ENCODE results near the gene NOP14. TPM values are rescaled to one million over a fixed set of nuclear protein-coding genes. Genes with fewer than 3 reads are reported as not detected.
A peak's percentile ranks its signal among the peaks of the same experiment; 100 is the strongest.

NOP14 gene
- total and polyA plus RNA-seq, 2 of the 8 experiments (the other 6 are each of a cell fraction or from before 2014, with no cell fraction given), result 8.6 to 45.3 TPM

- POLR2A ChIA-PET (ENCODE audit: partially characterized antibody), result interaction anchor here (0.9 to 3.3 kb wide), 7 partner anchors 8 to 271 kb away, joined by 3 to 19 read pairs (median 3); no protein-coding TSS in a partner anchor
- no peak overlapping the region for H2AFZ ChIP-seq (ENCODE audit: low read length)
- no peak overlapping the region for H3K4me2 ChIP-seq (ENCODE audit: insufficient read depth in 1 of 2, low read depth in 2 of 2, low read length in 2 of 2)
- no peak overlapping the region for H3K23ac ChIP-seq (ENCODE audit: insufficient read length)
- CTCF ChIA-PET (ENCODE audit: partially characterized antibody), result interaction anchor here (0.6 to 2.5 kb wide), 6 partner anchors 11 to 183 kb away, joined by 3 to 18 read pairs (median 4); no protein-coding TSS in a partner anchor
- no peak overlapping the region for H2BK15ac ChIP-seq (ENCODE audit: low read length)
- no peak overlapping the region for H3K14ac ChIP-seq (ENCODE audit: insufficient read length)
- no peaks in the 10 kb centered on the region for H3K79me2 ChIP-seq (ENCODE audit: control insufficient read depth in 1 of 2, insufficient read depth in 2 of 2, low read length in 2 of 2)
- no peak overlapping the region for H4K91ac ChIP-seq (replicated peaks; ENCODE audit: insufficient read length, low read length)
- TF ChIP-seq POLR2A (IDR thresholded peaks at IDR 0.05; ENCODE audit: control extremely low read depth in 1 of 2, low read depth in 2 of 2, low read length in 2 of 2), result peak in 1 of 2 experiments; percentile 43; a peak in 1 of 3 replicates
- no peak for TF ChIP-seq BRCA1 (IDR thresholded peaks at IDR 0.05; ENCODE audit: low read depth, low read length)
- TF ChIP-seq EP300 (IDR thresholded peaks at IDR 0.05; ENCODE audit: borderline replicate concordance in 1 of 2, low read depth in 2 of 2, low read length in 2 of 2), result no peak
- TF ChIP-seq SIX5 (IDR thresholded peaks at IDR 0.05; ENCODE audit: low read depth, low read length), result no peak
- no peak for TF ChIP-seq SRF (IDR thresholded peaks at IDR 0.05; ENCODE audit: low read depth, low read length)
- no peak overlapping the region for H3K27ac ChIP-seq (ENCODE audit: low read depth, low read length)
- H4K20me1 ChIP-seq (replicated peaks in 1 of 2; ENCODE audit: control insufficient read depth in 1 of 2, insufficient read depth in 2 of 2, low read length in 2 of 2), result peaks cover 14 to 26% of the 10 kb centered on the region in 2 experiments
- H3K79me1 ChIP-seq (ENCODE audit: low read depth, low read length), result peaks cover 3% of the 10 kb centered on the region; the same call in 1 of the 2 replicates
- H3K9ac ChIP-seq (replicated peaks in 1 of 4; ENCODE audit: extremely low read depth in 1 of 4, low read depth in 3 of 4, low read length in 3 of 4), result no peak overlapping the region
- no peak overlapping the region for H3K56ac ChIP-seq (replicated peaks; ENCODE audit: insufficient read length, low read depth, low read length)
- no peak overlapping the region for H2BK12ac ChIP-seq (ENCODE audit: low read depth, low read length)
- H3K4ac ChIP-seq (replicated peaks; ENCODE audit: insufficient read length, low read depth, low read length), result no peak overlapping the region
- no peak overlapping the region for H2AK5ac ChIP-seq (ENCODE audit: low read depth, low read length)
- 97% methylated on average over 20 of the region's 20 CpGs; no CpG with 5 or more reads in 1 of the 2 experiments for WGBS, 2 experiments (ENCODE audit: extremely low coverage in 1 of 2, insufficient coverage in 1 of 2, insufficient read length in 1 of 2, insufficient replicate concordance in 2 of 2, low coverage in 1 of 2, low lambda C conversion rate in 2 of 2, missing lambda C conversion rate in 1 of 2)
- no peaks in the 10 kb centered on the region for H3K27me3 ChIP-seq (replicated peaks in 1 of 4; ENCODE audit: control insufficient read depth in 3 of 4, extremely low read depth in 1 of 4, insufficient read depth in 3 of 4, low read length in 3 of 4)
- H3K18ac ChIP-seq (ENCODE audit: extremely low read depth, low read length), result no peak overlapping the region
- H2BK20ac ChIP-seq (ENCODE audit: low read length), result no peak overlapping the region
- FAIRE-seq (no peak), DNase-seq (ENCODE audit: low read depth in 1 of 2, low spot score in 2 of 2) (no peak)
- no peak overlapping the region for H2BK5ac ChIP-seq (ENCODE audit: low read depth, low read length)
- H3K4me3 ChIP-seq (ENCODE audit: extremely low read depth in 1 of 4, insufficient read depth in 2 of 4, low read depth in 3 of 4, low read length in 4 of 4), result no peak overlapping the region
- no peaks in the 10 kb centered on the region; a peak in 1 of 4 replicates for H3K9me3 ChIP-seq (ENCODE audit: insufficient read depth in 2 of 2, low read depth in 1 of 2, low read length in 1 of 2)
- no peak overlapping the region for H4K5ac ChIP-seq (ENCODE audit: insufficient read length, low read depth, low read length)
- no peaks in the 10 kb centered on the region for H3K4me1 ChIP-seq (replicated peaks in 1 of 4; ENCODE audit: control insufficient read depth in 3 of 4, insufficient read depth in 4 of 4, low read length in 3 of 4)
- no peaks in the 10 kb centered on the region for H3K23me2 ChIP-seq (ENCODE audit: low read depth, low read length)
- peaks cover 59 to 87% (median 84%) of the 10 kb centered on the region in 4 experiments for H3K36me3 ChIP-seq (ENCODE audit: control insufficient read depth in 2 of 4, insufficient read depth in 4 of 4, low read length in 3 of 4)
- H2BK120ac ChIP-seq (replicated peaks; ENCODE audit: low read depth, low read length), result no peak overlapping the region
- no peak overlapping the region for H4K8ac ChIP-seq (ENCODE audit: extremely low read depth, insufficient read depth, low read length)
Observed at GRCh38 chr4:2943364-2944090, 19.7 kb downstream of the NOP14 start.
